Progenitor cell of endocrine pancreas (in vitro differentiated cells): ENCODE data around the gene SUMF2. TPM values are rescaled to one million over a fixed set of nuclear protein-coding genes. Genes with fewer than 3 reads are reported as not detected.
A peak's percentile ranks its signal among the peaks of the same experiment; 100 is the strongest.
"Not testable (repeated sequence)": the region's sequence is repeated elsewhere in the genome, so short reads cannot be mapped to it uniquely, and the experiment has no call there.

Source experiments
- DNase-seq: peaks from one replicate; pipeline ENCODE4 v3.0.0; 2021; ENCODE audit warnings: low spot score; ENCODE audit not compliant: unreplicated experiment
- H3K27ac Mint-ChIP-seq: 2 replicates; pipeline ENCODE4 v1.8.0; 2021; ENCODE audit warnings: mild to moderate bottlenecking, moderate library complexity, mixed read lengths
- H3K27me3 Mint-ChIP-seq: 2 replicates; pipeline ENCODE4 v1.8.0; 2021; ENCODE audit warnings: mixed read lengths
- H3K36me3 Mint-ChIP-seq: 2 replicates; pipeline ENCODE4 v1.8.0; 2022; ENCODE audit warnings: mixed read lengths; ENCODE audit not compliant: insufficient read depth
- H3K4me1 Mint-ChIP-seq: 2 replicates; pipeline ENCODE4 v1.8.0; 2021; ENCODE audit warnings: low read depth, mixed read lengths
- H3K4me3 Mint-ChIP-seq: 2 replicates; pipeline ENCODE4 v1.8.0; 2021; ENCODE audit warnings: low read depth, mild to moderate bottlenecking, moderate library complexity, mixed read lengths
- H3K9me3 Mint-ChIP-seq: 2 replicates; pipeline ENCODE4 v1.8.0; 2021; ENCODE audit warnings: low read depth, mixed read lengths
- total RNA-seq: library from RNA; stranded (reverse); gene quantifications from 2 replicates; pipeline ENCODE4 v1.2.1, GENCODE V29; 2021
- TF ChIP-seq, protein P1 (sequence below): fragments of 200-600 bp; sonication (generic); IDR thresholded peaks from one replicate; pipeline ENCODE4 v1.5.0; 2021; ENCODE audit warnings: antibody characterized with exemption, mild to moderate bottlenecking; ENCODE audit not compliant: unreplicated experiment

SUMF2 gene
- total RNA-seq, 1 donor from 2014 or later: 89.5 TPM

- Mint-ChIP-seq H3K36me3 (peaks cover 7% of the 10 kb centered on the region), H3K9me3 (peaks cover 3% of the 10 kb centered on the region), H3K27me3 (no peaks in the 10 kb centered on the region), H3K27ac (no peak overlapping the region), H3K4me1 (no peaks in the 10 kb centered on the region), H3K4me3 (no peak overlapping the region)
- DNase-seq: no peak
- TF ChIP-seq, protein P1, sequence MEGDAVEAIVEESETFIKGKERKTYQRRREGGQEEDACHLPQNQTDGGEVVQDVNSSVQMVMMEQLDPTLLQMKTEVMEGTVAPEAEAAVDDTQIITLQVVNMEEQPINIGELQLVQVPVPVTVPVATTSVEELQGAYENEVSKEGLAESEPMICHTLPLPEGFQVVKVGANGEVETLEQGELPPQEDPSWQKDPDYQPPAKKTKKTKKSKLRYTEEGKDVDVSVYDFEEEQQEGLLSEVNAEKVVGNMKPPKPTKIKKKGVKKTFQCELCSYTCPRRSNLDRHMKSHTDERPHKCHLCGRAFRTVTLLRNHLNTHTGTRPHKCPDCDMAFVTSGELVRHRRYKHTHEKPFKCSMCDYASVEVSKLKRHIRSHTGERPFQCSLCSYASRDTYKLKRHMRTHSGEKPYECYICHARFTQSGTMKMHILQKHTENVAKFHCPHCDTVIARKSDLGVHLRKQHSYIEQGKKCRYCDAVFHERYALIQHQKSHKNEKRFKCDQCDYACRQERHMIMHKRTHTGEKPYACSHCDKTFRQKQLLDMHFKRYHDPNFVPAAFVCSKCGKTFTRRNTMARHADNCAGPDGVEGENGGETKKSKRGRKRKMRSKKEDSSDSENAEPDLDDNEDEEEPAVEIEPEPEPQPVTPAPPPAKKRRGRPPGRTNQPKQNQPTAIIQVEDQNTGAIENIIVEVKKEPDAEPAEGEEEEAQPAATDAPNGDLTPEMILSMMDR: no peak
Observed at GRCh38 chr7:56097700-56098099, 33.6 kb downstream of the SUMF2 start.

GRCh38 chr7:56098187-56099008 is 34.3 kb downstream of the SUMF2 start:
- not testable (repeated sequence) for H3K27ac Mint-ChIP-seq, H3K9me3 Mint-ChIP-seq, H3K4me1 Mint-ChIP-seq, DNase-seq, H3K27me3 Mint-ChIP-seq, H3K4me3 Mint-ChIP-seq, H3K36me3 Mint-ChIP-seq

DNA sequence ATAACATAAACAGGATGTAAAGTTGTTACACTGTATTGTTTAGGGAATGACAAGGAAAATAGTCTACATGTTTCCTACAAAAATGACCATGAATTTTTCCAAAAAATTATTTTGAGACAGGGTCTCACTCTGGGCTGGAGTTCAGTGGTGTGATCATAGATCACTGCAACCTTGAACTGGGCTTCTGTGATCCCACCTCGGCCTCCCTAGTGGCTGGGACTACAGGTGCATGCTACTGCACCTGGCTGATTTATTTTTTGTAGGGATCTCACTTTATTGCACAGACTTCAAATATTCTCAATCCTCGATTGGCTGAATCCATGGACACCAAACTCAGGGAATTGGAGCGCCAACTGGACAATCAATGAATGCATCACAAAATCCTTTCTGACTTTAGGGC is 35.6 kb downstream of the SUMF2 start:
- H3K27ac Mint-ChIP-seq: no peak overlapping the region
- no peak overlapping the region for H3K4me3 Mint-ChIP-seq
- H3K36me3 Mint-ChIP-seq: peaks cover 9% of the 10 kb centered on the region
- TF ChIP-seq, protein P1: no peak
- no peaks in the 10 kb centered on the region for H3K27me3 Mint-ChIP-seq
- no peaks in the 10 kb centered on the region for H3K4me1 Mint-ChIP-seq
- peaks cover 3% of the 10 kb centered on the region for H3K9me3 Mint-ChIP-seq
- DNase-seq: no peak

GRCh38 chr7:56104138-56104537 is 40.1 kb downstream of the SUMF2 start:
- not testable (repeated sequence) for H3K27ac Mint-ChIP-seq, H3K36me3 Mint-ChIP-seq, DNase-seq, H3K4me1 Mint-ChIP-seq, H3K4me3 Mint-ChIP-seq, H3K27me3 Mint-ChIP-seq
- peaks cover 14% of the 10 kb centered on the region for H3K9me3 Mint-ChIP-seq

DNA sequence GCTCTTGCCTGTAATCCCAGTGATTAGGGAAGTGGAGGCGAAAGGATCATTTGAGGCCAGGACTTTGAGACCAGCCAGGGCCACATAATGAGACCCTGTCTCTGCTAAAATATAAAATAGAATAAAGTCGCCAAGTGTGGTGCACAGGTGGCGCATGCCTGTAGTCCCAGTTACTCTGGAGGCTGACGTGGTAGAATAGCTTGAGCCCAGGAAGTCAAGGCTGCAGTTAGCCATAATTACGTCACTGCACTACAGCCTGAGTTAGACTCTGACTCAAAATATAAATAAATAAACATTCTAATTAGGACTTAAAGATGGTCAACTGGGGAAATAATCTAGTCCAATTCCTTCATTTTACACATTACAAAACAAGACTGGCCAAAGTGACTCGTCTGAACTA is 41.4 kb downstream of the SUMF2 start:
- H3K27me3 Mint-ChIP-seq: no peaks in the 10 kb centered on the region
- peaks cover 7% of the 10 kb centered on the region for H3K36me3 Mint-ChIP-seq
- peaks cover 10% of the 10 kb centered on the region for H3K9me3 Mint-ChIP-seq
- DNase-seq: no peak
- peak overlapping the region; percentile 93 for H3K4me3 Mint-ChIP-seq
- H3K27ac Mint-ChIP-seq: peak overlapping the region; percentile 97
- peaks cover 2% of the 10 kb centered on the region for H3K4me1 Mint-ChIP-seq
- TF ChIP-seq, protein P1: no peak

DNA sequence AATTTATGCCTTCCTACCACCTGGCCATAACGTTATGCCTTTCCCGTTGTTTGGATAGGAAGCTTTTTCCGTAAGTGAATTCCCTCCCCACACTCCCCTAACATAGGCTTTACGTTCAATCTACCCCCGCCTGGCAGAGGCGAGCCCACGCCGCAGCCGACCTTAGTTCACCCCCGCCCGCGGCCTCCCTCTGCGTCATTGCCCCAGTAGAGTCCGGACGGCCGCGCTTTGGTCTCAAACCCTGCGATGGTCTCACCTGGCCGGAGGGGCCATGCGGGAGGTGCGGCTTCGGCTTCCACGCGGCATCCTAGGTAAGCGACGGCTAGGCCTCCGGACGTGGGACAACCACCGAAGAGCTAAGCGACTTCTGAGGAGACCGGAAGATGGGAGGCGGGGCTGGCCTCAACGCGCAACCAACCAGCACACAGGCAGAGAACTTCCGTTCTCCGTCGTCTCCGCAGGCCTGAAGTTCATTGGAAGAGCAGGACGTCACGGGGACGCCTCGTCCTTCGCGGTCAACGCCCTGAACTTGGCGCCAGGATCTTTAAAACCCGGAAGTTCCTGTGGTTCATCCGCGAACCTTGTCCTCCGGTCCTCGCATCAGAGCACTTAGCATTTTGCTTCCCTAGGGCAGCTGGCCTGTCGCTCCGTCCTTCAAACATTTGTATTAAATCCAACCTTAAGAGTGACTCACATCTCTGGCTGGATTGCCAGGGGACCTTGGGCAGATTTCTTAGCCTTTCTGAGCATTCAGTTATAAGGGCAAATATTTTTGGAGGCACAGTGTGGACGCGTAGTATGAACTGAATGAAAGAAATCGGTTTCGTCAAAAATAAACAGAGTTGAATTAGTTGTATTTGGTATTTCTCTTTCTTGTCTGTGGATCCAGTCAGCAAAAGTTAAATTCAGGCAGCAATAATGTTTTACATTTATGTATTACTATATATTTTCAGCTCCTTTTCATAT is 42.3 kb downstream of the SUMF2 start, which contains the start of gene CHCHD2:
Gene CHCHD2, minus strand, starts transcription at position 369 of the 966 bp plus-strand sequence. Its CDS starts 63 bp downstream, at position 306.
- H3K4me1 Mint-ChIP-seq: peaks cover 2% of the 10 kb centered on the region
- H3K36me3 Mint-ChIP-seq: peaks cover 3% of the 10 kb centered on the region
- peak; percentile 59 for DNase-seq
- TF ChIP-seq, protein P1: no peak
- peak within 1 kb of the TSS; percentile 93 for H3K4me3 Mint-ChIP-seq
- H3K27me3 Mint-ChIP-seq: no peaks in the 10 kb centered on the region
- peaks cover 13% of the 10 kb centered on the region for H3K9me3 Mint-ChIP-seq
- H3K27ac Mint-ChIP-seq: peak within 1 kb of the TSS; percentile 97
